ENCODE data around the gene CABP7.

The CABP7 gene

DNA sequence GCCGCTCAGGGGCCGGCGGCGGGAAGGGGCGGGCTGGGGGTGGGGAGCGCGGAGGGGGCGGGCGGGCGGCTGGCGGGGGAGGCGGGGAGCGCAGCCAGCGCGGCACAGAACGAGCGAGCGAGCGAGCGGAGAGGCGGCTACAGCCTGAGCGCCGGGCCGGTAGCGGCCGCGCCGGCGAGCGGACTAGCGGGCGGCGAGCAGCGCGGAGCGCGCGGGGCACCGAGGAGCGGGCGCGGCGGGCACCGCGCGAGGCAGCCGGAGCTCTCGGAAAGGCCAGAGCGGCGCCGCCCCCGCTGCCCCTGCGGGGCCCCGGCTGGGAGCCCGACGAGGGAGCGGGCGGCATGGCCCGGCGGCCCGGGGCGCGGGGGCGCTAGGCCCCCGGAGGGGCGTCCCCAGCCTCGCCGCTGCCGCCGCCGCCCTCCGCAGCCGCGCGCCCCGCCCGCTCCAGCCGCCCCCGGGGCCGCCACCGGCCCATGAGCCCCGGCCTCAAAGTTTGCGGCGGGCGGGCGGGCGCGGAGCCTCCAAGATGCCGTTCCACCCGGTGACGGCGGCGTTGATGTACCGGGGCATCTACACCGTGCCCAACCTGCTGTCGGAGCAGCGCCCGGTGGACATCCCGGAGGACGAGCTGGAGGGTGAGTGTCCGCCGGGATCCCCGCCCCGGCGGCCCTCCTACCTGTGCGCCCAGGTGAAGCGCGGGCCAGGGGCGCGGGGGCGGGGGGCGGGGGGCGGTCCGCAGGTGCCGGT lies at the start of gene CABP7:
Gene CABP7, plus strand, starts transcription at position 105 of the 747 bp plus-strand sequence. Its CDS starts 422 bp downstream, at position 527.
- H3K9me3 Mint-ChIP-seq, result no peaks in the 10 kb centered on the region
- H3K27ac Mint-ChIP-seq, result no peak within 1 kb of the TSS
- no peaks in the 10 kb centered on the region for H3K36me3 Mint-ChIP-seq (ENCODE audit: low read depth)
- intact Hi-C loops (cut with micrococcal nuclease), result no loop called here
- H3K27me3 Mint-ChIP-seq, result peaks cover 76% of the 10 kb centered on the region
- H3K4me1 Mint-ChIP-seq (ENCODE audit: low read depth), result no peaks in the 10 kb centered on the region
- no peak within 1 kb of the TSS for H3K4me3 Mint-ChIP-seq

GRCh38 chr22:29670626-29671025 lies 49.2 kb upstream of the CABP7 start:
- peaks cover 96% of the 10 kb centered on the region for H3K36me3 Mint-ChIP-seq (ENCODE audit: low read depth)
- H3K4me1 Mint-ChIP-seq (ENCODE audit: low read depth), result no peaks in the 10 kb centered on the region
- H3K27ac Mint-ChIP-seq, result no peak overlapping the region
- intact Hi-C loops (cut with micrococcal nuclease), result no loop called here
- no peak overlapping the region for H3K4me3 Mint-ChIP-seq
- no peaks in the 10 kb centered on the region for H3K9me3 Mint-ChIP-seq
- no peaks in the 10 kb centered on the region for H3K27me3 Mint-ChIP-seq

GRCh38 chr22:29673361-29674066 lies 46.3 kb upstream of the CABP7 start:
- H3K36me3 Mint-ChIP-seq (ENCODE audit: low read depth), result peaks cover 100% of the 10 kb centered on the region

DNA sequence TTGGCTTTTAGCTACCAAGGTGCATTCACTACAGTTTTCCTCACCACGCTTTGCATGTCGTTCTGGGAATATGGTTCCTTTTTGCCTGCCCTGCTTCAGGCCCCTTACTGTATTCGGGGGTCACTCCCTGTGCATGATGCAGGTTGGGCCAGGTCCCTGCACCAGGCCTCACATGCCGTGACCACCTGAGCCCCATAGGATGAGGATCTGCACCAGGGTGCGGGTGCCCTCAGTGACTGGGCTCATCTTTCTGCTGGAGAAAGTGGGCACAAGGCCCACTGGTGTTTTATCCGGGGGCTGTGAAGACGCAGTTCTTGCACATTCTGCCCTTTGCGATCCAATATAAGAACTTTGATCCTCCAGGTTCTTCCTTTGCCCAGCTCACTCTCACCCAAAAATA lies 45.7 kb upstream of the CABP7 start:
- H3K9me3 Mint-ChIP-seq, result no peaks in the 10 kb centered on the region
- intact Hi-C loops (cut with micrococcal nuclease), result no loop called here
- H3K36me3 Mint-ChIP-seq (ENCODE audit: low read depth), result peaks cover 100% of the 10 kb centered on the region
- no peak overlapping the region for H3K27ac Mint-ChIP-seq
- H3K4me3 Mint-ChIP-seq, result no peak overlapping the region
- no peaks in the 10 kb centered on the region for H3K4me1 Mint-ChIP-seq (ENCODE audit: low read depth)
- no peaks in the 10 kb centered on the region for H3K27me3 Mint-ChIP-seq

More at GRCh38 chr22:29673361-29674066, 46.3 kb upstream of the CABP7 start:
- no peaks in the 10 kb centered on the region for H3K4me1 Mint-ChIP-seq (ENCODE audit: low read depth)
- H3K27ac Mint-ChIP-seq, result no peak overlapping the region
- H3K27me3 Mint-ChIP-seq, result no peaks in the 10 kb centered on the region
- intact Hi-C loops (cut with micrococcal nuclease), result no loop called here
- no peaks in the 10 kb centered on the region for H3K9me3 Mint-ChIP-seq
- H3K4me3 Mint-ChIP-seq, result no peak overlapping the region

DNA sequence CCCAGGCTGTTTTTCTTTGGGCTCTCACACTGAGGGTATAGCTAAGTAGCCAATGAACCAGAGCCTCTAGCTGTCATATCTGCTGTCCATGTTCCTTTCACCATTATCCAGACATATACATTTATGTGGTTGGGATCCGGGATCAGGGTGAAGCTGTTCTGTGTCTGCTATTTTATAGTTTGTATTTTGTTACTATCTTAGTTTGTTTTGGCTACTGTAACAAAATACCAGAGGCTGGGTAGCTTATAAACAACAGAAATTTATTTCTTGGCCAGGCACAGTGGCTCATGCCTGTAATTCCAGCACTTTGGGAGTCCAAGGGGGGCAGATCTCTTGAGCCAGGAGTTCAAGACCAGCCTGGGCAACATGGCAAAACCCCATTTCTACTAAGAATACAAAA lies 40.5 kb upstream of the CABP7 start:
- H3K9me3 Mint-ChIP-seq, result no peaks in the 10 kb centered on the region
- H3K27ac Mint-ChIP-seq, result no peak overlapping the region
- peaks cover 100% of the 10 kb centered on the region for H3K36me3 Mint-ChIP-seq (ENCODE audit: low read depth)
- H3K27me3 Mint-ChIP-seq, result no peaks in the 10 kb centered on the region
- no peak overlapping the region for H3K4me3 Mint-ChIP-seq
- intact Hi-C loops (cut with micrococcal nuclease), result no loop called here
- no peaks in the 10 kb centered on the region for H3K4me1 Mint-ChIP-seq (ENCODE audit: low read depth)

DNA sequence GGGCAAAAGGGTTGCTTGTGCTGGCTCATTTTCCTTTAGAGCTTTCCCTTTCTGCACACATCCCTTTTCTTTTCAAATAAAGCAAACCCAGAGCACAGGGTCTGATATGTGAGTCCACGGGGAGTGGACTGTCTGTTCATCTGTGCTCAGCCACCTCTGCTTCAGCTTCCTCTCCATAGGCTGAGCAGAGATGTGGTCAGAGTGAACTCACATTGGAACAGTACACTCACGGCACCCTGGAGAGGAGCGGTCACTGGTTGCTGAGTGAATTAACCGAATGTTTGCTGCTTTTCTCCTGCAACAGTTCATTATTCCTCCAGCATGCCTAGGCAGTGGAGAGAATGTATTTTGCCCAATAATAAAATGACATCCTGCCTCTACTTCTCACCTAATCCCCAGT lies 36.3 kb upstream of the CABP7 start:
- no peaks in the 10 kb centered on the region for H3K9me3 Mint-ChIP-seq
- H3K4me3 Mint-ChIP-seq, result no peak overlapping the region
- no peaks in the 10 kb centered on the region for H3K27me3 Mint-ChIP-seq
- H3K36me3 Mint-ChIP-seq (ENCODE audit: low read depth), result peaks cover 99% of the 10 kb centered on the region
- no peak overlapping the region for H3K27ac Mint-ChIP-seq
- intact Hi-C loops (cut with micrococcal nuclease), result loop anchor here (10.0 kb wide), 1 partner anchor 321 kb away; no protein-coding TSS in a partner anchor
- no peaks in the 10 kb centered on the region for H3K4me1 Mint-ChIP-seq (ENCODE audit: low read depth)

- Mint-ChIP-seq H3K4me1 (ENCODE audit: low read depth) (no peaks in the 10 kb centered on the region), H3K9me3 (no peaks in the 10 kb centered on the region), H3K27ac (no peak overlapping the region), H3K4me3 (no peak overlapping the region), H3K27me3 (no peaks in the 10 kb centered on the region), H3K36me3 (ENCODE audit: low read depth) (peaks cover 95% of the 10 kb centered on the region)
- intact Hi-C loops (cut with micrococcal nuclease), result loop anchor here (10.0 kb wide), 1 partner anchor 321 kb away; no protein-coding TSS in a partner anchor
Measured at GRCh38 chr22:29684244-29684643, 35.6 kb upstream of the CABP7 start.

DNA sequence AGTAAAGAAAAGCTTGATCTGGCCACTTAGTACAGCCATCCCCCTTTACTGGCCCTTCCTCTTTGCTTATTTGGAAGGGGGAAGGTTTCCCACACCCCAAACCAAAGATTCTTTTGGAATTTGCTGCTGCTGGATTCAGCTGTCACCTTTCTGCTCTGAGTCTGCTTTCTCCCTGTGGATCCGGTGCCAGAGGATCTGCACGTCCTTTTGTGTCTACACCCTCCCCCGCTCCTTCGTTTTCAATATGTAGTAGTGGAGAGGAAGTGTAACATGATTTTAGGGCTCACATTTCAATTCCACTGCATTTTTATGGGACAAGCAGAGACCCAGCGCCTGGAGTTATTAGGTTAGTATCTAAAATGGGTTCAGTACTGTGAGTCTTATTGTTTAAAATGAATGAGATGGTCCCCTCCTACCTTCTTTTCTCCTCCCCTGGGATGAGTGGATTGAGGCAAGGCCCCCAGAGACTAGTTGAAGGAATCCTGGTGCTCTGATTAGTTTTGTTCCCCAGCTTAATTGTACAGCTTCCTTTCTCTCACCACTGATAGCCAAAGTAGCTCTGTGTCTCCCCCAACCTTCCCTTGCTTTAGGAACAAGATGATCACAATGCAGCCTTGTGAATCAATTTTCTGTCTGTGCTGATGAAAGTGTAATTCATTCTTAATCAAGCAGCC lies 30.5 kb upstream of the CABP7 start:
- intact Hi-C loops (cut with micrococcal nuclease), result loop anchor here (10.0 kb wide), 1 partner anchor 315 kb away; no protein-coding TSS in a partner anchor
- Mint-ChIP-seq H3K9me3 (no peaks in the 10 kb centered on the region), H3K27me3 (no peaks in the 10 kb centered on the region), H3K4me1 (ENCODE audit: low read depth) (no peaks in the 10 kb centered on the region), H3K4me3 (no peak overlapping the region), H3K27ac (no peak overlapping the region), H3K36me3 (ENCODE audit: low read depth) (peaks cover 94% of the 10 kb centered on the region)

GRCh38 chr22:29689880-29690213 lies 30.0 kb upstream of the CABP7 start:
- Mint-ChIP-seq H3K36me3 (ENCODE audit: low read depth) (peaks cover 94% of the 10 kb centered on the region), H3K27me3 (no peaks in the 10 kb centered on the region), H3K4me1 (ENCODE audit: low read depth) (no peaks in the 10 kb centered on the region), H3K9me3 (no peaks in the 10 kb centered on the region), H3K4me3 (no peak overlapping the region), H3K27ac (no peak overlapping the region)
- intact Hi-C loops (cut with micrococcal nuclease), result loop anchor here (2.0 to 10.0 kb wide), 2 partner anchors 315 to 399 kb away; no protein-coding TSS in a partner anchor

DNA sequence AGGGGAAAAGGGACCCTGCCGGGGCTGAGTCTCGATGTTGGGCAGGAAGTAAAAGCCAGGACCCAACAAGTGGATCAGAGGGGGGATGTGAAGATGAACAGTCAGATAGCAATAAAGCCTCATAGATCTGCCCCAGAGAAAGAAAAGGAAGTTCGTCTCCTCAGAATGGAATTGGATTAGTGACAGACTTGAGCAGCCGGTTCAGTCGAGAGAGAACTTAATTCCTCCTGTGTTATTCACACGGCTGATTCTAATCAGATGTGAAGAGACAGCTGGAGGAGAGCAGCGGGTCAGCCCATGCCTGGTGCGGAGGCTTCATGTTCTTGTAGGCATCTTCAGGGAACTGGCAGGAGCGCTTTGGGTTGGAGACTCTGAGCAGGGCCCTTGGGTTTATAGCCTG lies 29.3 kb upstream of the CABP7 start:
- Mint-ChIP-seq H3K4me1 (ENCODE audit: low read depth) (no peaks in the 10 kb centered on the region), H3K36me3 (ENCODE audit: low read depth) (peaks cover 94% of the 10 kb centered on the region), H3K4me3 (no peak overlapping the region), H3K27me3 (no peaks in the 10 kb centered on the region), H3K9me3 (no peaks in the 10 kb centered on the region), H3K27ac (no peak overlapping the region)
- intact Hi-C loops (cut with micrococcal nuclease), result loop anchor here (2.0 kb wide), 1 partner anchor 398 kb away; no protein-coding TSS in a partner anchor

DNA sequence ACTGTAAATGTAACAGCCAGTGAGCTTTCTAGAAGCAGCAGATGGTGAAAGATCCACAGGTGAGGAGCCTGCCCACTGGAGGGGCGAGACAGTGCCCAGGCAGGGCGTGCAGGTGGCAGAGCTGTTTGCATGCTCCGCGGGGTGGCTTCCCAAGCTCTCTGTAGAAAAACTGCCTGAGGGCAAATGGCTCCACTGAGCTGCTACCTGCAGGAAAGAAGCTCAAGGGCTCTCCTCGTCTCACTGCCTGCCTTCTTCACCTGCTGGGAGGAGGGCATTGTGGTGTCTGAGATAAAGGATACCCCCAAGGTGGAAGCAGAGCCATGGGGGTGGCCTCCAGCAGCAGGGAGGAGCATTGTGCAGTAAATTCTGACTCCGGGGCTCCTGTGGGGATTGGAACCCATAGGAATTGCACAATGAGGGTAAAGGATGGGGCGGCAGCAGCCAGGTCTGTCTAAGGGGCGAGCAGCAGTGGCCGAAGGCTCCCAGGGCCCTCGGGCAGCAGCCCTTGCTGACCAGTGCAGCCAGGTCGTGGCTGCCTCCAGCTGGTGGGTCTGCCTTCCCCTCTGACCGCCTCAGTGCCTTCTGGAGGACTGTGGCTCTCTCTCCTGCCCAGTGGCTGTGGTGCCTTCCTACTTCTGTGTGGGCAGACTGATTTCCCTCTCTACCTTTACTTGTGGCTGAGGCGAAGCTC lies 28.0 kb upstream of the CABP7 start:
- intact Hi-C loops (cut with micrococcal nuclease), result loop anchor here (2.0 kb wide), 1 partner anchor 397 kb away; no protein-coding TSS in a partner anchor
- Mint-ChIP-seq H3K4me3 (no peak overlapping the region), H3K4me1 (ENCODE audit: low read depth) (no peaks in the 10 kb centered on the region), H3K27ac (no peak overlapping the region), H3K9me3 (no peaks in the 10 kb centered on the region), H3K36me3 (ENCODE audit: low read depth) (peaks cover 94% of the 10 kb centered on the region), H3K27me3 (no peaks in the 10 kb centered on the region)

GRCh38 chr22:29692327-29692640 lies 27.5 kb upstream of the CABP7 start:
- intact Hi-C loops (cut with micrococcal nuclease), result no loop called here
- Mint-ChIP-seq H3K36me3 (ENCODE audit: low read depth) (peaks cover 94% of the 10 kb centered on the region), H3K27me3 (no peaks in the 10 kb centered on the region), H3K27ac (no peak overlapping the region), H3K4me3 (no peak overlapping the region), H3K9me3 (no peaks in the 10 kb centered on the region), H3K4me1 (ENCODE audit: low read depth) (no peaks in the 10 kb centered on the region)

GRCh38 chr22:29693161-29693560 lies 26.6 kb upstream of the CABP7 start:
- no peak overlapping the region for H3K27ac Mint-ChIP-seq
- H3K36me3 Mint-ChIP-seq (ENCODE audit: low read depth), result peaks cover 95% of the 10 kb centered on the region

DNA sequence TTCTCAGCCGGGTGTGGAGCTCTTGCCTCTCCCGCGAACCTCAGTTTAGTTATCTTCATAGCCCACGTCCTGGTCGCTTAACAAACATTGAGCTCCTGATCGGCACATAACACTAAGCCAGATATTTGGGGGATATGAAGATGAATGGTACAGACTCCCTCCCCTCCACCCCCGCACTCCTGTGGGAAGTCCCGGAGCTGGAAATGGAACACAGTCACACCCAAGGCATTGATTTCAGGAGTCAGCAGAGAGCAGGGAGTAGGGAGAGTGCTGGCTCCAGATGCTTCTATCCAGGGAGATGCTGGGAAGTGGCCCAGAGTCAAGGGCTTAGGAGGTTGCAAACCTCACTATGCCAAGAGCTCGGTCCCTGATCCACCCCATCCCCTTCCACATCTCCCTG lies 26.1 kb upstream of the CABP7 start:
- H3K27me3 Mint-ChIP-seq, result no peaks in the 10 kb centered on the region
- no peaks in the 10 kb centered on the region for H3K9me3 Mint-ChIP-seq
- H3K27ac Mint-ChIP-seq, result no peak overlapping the region
- intact Hi-C loops (cut with micrococcal nuclease), result no loop called here
- no peaks in the 10 kb centered on the region for H3K4me1 Mint-ChIP-seq (ENCODE audit: low read depth)
- peaks cover 93% of the 10 kb centered on the region for H3K36me3 Mint-ChIP-seq (ENCODE audit: low read depth)
- H3K4me3 Mint-ChIP-seq, result no peak overlapping the region

More at GRCh38 chr22:29693161-29693560, 26.6 kb upstream of the CABP7 start:
- H3K4me1 Mint-ChIP-seq (ENCODE audit: low read depth), result no peaks in the 10 kb centered on the region
- H3K4me3 Mint-ChIP-seq, result no peak overlapping the region
- H3K27me3 Mint-ChIP-seq, result no peaks in the 10 kb centered on the region
- intact Hi-C loops (cut with micrococcal nuclease), result no loop called here
- no peaks in the 10 kb centered on the region for H3K9me3 Mint-ChIP-seq
